ENCODE results near the gene CIT. TPM values are rescaled to one million over a fixed set of nuclear protein-coding genes. Genes with fewer than 3 reads are reported as not detected.

The CIT gene
- total and polyA plus RNA-seq, 7 donors: 1.2 to 9.2 (median 5.4) TPM

DNA sequence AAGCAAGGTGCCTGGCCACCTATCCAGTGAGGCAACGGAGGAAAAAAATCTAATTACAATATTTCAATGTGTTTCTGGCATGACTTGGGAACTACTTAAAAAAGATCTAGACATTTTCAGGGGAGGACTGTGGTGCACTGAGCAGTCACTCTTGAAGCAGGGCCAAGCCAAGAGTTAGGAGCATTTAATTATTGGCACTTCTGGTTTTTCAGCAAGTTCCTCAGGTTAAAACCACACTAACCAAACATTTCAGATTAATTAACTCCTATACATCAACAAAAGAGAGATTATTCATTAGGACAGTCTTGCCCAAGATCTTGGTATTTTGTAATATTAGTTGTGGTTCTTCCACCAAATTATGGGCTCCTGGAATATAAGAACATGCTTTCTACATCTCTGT lies 183.6 kb downstream of the CIT start:
- WGBS, 2 donors: 25 to 74% methylated on average over 1 of the region's 1 CpG
- DNase-seq: no peak
- Histone ChIP-seq H3K9me3 (no peaks in the 10 kb centered on the region), H3K4me1 (peaks cover 0 to 10% (median 9%) of the 10 kb centered on the region in 4 donors), H3K27ac (peak overlapping the region in 1 of 4 donors; percentile 21), H3K4me3 (no peak overlapping the region), H3K27me3 (no peaks in the 10 kb centered on the region), H3K36me3 (no peaks in the 10 kb centered on the region)
- intact Hi-C loops (cut with DNase I): no loop called here
- no peak for TF ChIP-seq POLR2AphosphoS5 (IDR thresholded peaks at IDR 0.05)

DNA sequence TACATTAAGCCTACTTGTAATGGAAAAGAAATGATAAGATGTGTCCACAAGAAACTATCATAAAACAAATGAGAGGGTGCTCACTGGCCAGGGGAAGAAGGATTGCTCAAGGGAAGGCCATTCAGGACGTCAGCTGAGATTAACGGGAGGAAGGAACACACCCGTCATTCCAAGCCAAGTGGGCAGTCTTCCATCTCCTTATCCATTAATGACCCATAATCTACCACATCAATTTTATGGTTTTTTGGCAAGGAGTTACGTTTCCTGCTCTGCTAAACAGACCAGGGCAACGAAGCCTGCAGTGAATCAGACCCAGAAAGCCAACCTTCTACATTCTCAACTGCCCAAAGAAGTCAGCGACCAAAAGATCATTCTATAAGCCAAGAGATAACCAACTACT lies 184.1 kb downstream of the CIT start:
- Histone ChIP-seq H3K9me3 (no peaks in the 10 kb centered on the region), H3K27ac (peak overlapping the region in 1 of 4 donors; percentile 21), H3K4me1 (peaks cover 0 to 10% (median 9%) of the 10 kb centered on the region in 4 donors), H3K36me3 (no peaks in the 10 kb centered on the region), H3K4me3 (no peak overlapping the region), H3K27me3 (no peaks in the 10 kb centered on the region)
- TF ChIP-seq POLR2A (IDR thresholded peaks at IDR 0.05) (no peak), POLR2AphosphoS5 (IDR thresholded peaks at IDR 0.05) (peak in 2 of 4 donors; percentile 10 to 34)
- 9 to 48% methylated on average over 6 of the region's 6 CpGs for WGBS, 2 donors
- intact Hi-C loops (cut with DNase I): no loop called here
- DNase-seq: no peak

GRCh38 chr12:119692410-119692809 lies 184.7 kb downstream of the CIT start:
- intact Hi-C loops (cut with DNase I): no loop called here
- 20 to 62% methylated on average over 5 of the region's 5 CpGs for WGBS, 2 donors

GRCh38 chr12:119691202-119691810 lies 185.8 kb downstream of the CIT start:
- Histone ChIP-seq H3K4me1 (peaks cover 0 to 10% (median 9%) of the 10 kb centered on the region in 4 donors), H3K27ac (no peak overlapping the region), H3K27me3 (no peaks in the 10 kb centered on the region), H3K9me3 (no peaks in the 10 kb centered on the region), H3K36me3 (no peaks in the 10 kb centered on the region), H3K4me3 (no peak overlapping the region)
- intact Hi-C loops (cut with DNase I): no loop called here
- TF ChIP-seq POLR2A (IDR thresholded peaks at IDR 0.05) (no peak), CTCF (IDR thresholded peaks at IDR 0.05) (no peak), EP300 (IDR thresholded peaks at IDR 0.05) (no peak)
- WGBS, 2 donors: 57 to 80% methylated on average over 6 of the region's 6 CpGs
- no peak for DNase-seq

More at GRCh38 chr12:119692410-119692809, 184.7 kb downstream of the CIT start:
- Histone ChIP-seq H3K4me1 (peaks cover 0 to 10% (median 9%) of the 10 kb centered on the region in 4 donors), H3K27ac (no peak overlapping the region), H3K4me3 (no peak overlapping the region), H3K36me3 (no peaks in the 10 kb centered on the region), H3K27me3 (no peaks in the 10 kb centered on the region), H3K9me3 (no peaks in the 10 kb centered on the region)
- DNase-seq: no peak
- TF ChIP-seq EP300 (IDR thresholded peaks at IDR 0.05) (no peak), POLR2AphosphoS5 (IDR thresholded peaks at IDR 0.05) (no peak), POLR2A (IDR thresholded peaks at IDR 0.05) (no peak), CTCF (IDR thresholded peaks at IDR 0.05) (no peak)

DNA sequence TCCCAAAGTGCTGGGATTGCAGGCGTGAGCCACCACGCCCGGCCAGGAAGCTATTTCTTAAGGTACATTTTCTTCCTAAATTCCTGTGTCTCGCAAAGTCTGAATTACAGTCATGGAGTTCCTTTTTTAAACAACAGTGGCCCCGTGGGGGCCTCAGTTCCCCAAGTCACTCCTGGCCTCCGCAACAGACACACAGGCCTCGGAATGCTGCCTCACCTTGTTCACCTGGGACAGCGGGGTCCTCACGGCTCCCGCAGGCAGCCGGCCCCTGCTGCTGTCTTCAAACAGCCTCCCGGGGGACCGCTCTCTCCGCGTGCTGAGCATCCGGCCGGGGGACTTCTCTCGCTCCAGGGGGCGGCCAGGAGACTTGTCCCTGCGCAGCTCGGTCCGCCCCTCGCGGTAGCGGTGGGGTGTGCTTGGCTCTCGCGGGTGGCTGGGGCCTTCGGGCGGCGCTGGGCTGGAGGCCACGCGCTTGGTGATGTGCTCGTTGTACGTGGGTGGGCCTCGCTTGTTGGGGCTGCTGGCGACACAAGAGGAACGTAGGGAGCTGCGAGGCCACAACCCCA lies 187.1 kb downstream of the CIT start:
- Histone ChIP-seq H3K27me3 (no peaks in the 10 kb centered on the region), H3K36me3 (no peaks in the 10 kb centered on the region), H3K9me3 (no peaks in the 10 kb centered on the region), H3K27ac (no peak overlapping the region), H3K4me1 (peaks cover 0 to 10% (median 9%) of the 10 kb centered on the region in 4 donors), H3K4me3 (no peak overlapping the region)
- WGBS, 2 donors: 97% methylated on average over 38 of the region's 38 CpGs
- intact Hi-C loops (cut with DNase I): no loop called here
- no peak for TF ChIP-seq POLR2A (IDR thresholded peaks at IDR 0.05)
- no peak for TF ChIP-seq EP300 (IDR thresholded peaks at IDR 0.05)
- no peak for TF ChIP-seq CTCF (IDR thresholded peaks at IDR 0.05)
- no peak for TF ChIP-seq POLR2AphosphoS5 (IDR thresholded peaks at IDR 0.05)
- DNase-seq: no peak

Measured in sigmoid colon (tissue), 7 donors.